ENCODE results near the gene RNU5B-1. TPM values are rescaled to one million over a fixed set of nuclear protein-coding genes. Genes with fewer than 3 reads are reported as not detected.

Gene RNU5B-1
- total and polyA plus RNA-seq, 4 donors: not detected

GRCh38 chr15:65307978-65308377 is 3.5 kb downstream of the RNU5B-1 start:
- DNase-seq (ENCODE audit: low spot score): no peak
- Histone ChIP-seq H3K36me3 (ENCODE audit: control insufficient read depth in 4 of 4, insufficient read depth in 3 of 4, low read depth in 1 of 4, low read length in 3 of 4) (no peaks in the 10 kb centered on the region), H3K4me3 (ENCODE audit: low read depth in 1 of 3, low read length in 3 of 3) (no peak overlapping the region), H3K4me1 (ENCODE audit: control insufficient read depth in 4 of 4, insufficient read depth in 4 of 4, low read length in 3 of 4) (peaks cover 5 to 40% (median 33%) of the 10 kb centered on the region in 4 donors), H3K9me3 (ENCODE audit: control insufficient read depth in 4 of 4, low read length in 3 of 4) (no peaks in the 10 kb centered on the region), H3K27me3 (ENCODE audit: control insufficient read depth in 4 of 4, insufficient read depth in 4 of 4, low read length in 3 of 4) (no peaks in the 10 kb centered on the region), H3K27ac (ENCODE audit: low read depth in 1 of 2, low read length in 2 of 2) (no peak overlapping the region), H3K9ac (ENCODE audit: low read depth in 1 of 2, low read length in 2 of 2) (no peak overlapping the region)
- WGBS: 89% methylated on average over 6 of the region's 6 CpGs
- TF ChIP-seq REST (IDR thresholded peaks at IDR 0.05) (no peak), YY1 (IDR thresholded peaks at IDR 0.05) (no peak), NR2F2 (IDR thresholded peaks at IDR 0.05) (no peak), FOXA1 (IDR thresholded peaks at IDR 0.05) (no peak), GABPA (IDR thresholded peaks at IDR 0.05 in 1 of 2, conservative IDR thresholded peaks at IDR 0.05 in 1 of 2) (no peak), ZBTB33 (IDR thresholded peaks at IDR 0.05) (no peak), SP1 (IDR thresholded peaks at IDR 0.05) (no peak), FOXA2 (IDR thresholded peaks at IDR 0.05) (no peak), ATF3 (IDR thresholded peaks at IDR 0.05) (no peak), MAX (IDR thresholded peaks at IDR 0.05) (no peak), HNF4A (conservative IDR thresholded peaks at IDR 0.05) (no peak), CTCF (IDR thresholded peaks at IDR 0.05; ENCODE audit: low read depth, low read length, missing input control) (no peak), EGR1 (IDR thresholded peaks at IDR 0.05; ENCODE audit: low read depth in 2 of 2) (no peak), TAF1 (conservative IDR thresholded peaks at IDR 0.05) (no peak)

GRCh38 chr15:65309882-65310418 is 5.5 kb downstream of the RNU5B-1 start:
- peaks cover 5 to 36% (median 28%) of the 10 kb centered on the region in 4 donors for H3K4me1 ChIP-seq (ENCODE audit: control insufficient read depth in 4 of 4, insufficient read depth in 4 of 4, low read length in 3 of 4)
- WGBS: 86% methylated on average over 12 of the region's 12 CpGs
- no peak for DNase-seq (ENCODE audit: low spot score)
- no peak overlapping the region for H3K4me3 ChIP-seq (ENCODE audit: low read depth in 1 of 3, low read length in 3 of 3)
- H3K9me3 ChIP-seq (ENCODE audit: control insufficient read depth in 4 of 4, low read length in 3 of 4): no peaks in the 10 kb centered on the region
- no peak overlapping the region for H3K27ac ChIP-seq (ENCODE audit: low read depth in 1 of 2, low read length in 2 of 2)
- no peaks in the 10 kb centered on the region for H3K27me3 ChIP-seq (ENCODE audit: control insufficient read depth in 4 of 4, insufficient read depth in 4 of 4, low read length in 3 of 4)
- H3K36me3 ChIP-seq (ENCODE audit: control insufficient read depth in 4 of 4, insufficient read depth in 3 of 4, low read depth in 1 of 4, low read length in 3 of 4): no peaks in the 10 kb centered on the region
- no peak overlapping the region for H3K9ac ChIP-seq (ENCODE audit: low read depth in 1 of 2, low read length in 2 of 2)
- no peak for TF ChIP-seq CTCF (IDR thresholded peaks at IDR 0.05; ENCODE audit: low read depth, low read length, missing input control)
- no peak for TF ChIP-seq RAD21 (IDR thresholded peaks at IDR 0.05)
- no peak for TF ChIP-seq SP1 (IDR thresholded peaks at IDR 0.05)
- no peak for TF ChIP-seq JUND (IDR thresholded peaks at IDR 0.05)
- TF ChIP-seq FOXA1 (IDR thresholded peaks at IDR 0.05): no peak
- TF ChIP-seq HNF4A (conservative IDR thresholded peaks at IDR 0.05): no peak
- TF ChIP-seq GABPA (IDR thresholded peaks at IDR 0.05 in 1 of 2, conservative IDR thresholded peaks at IDR 0.05 in 1 of 2): no peak
- TF ChIP-seq YY1 (IDR thresholded peaks at IDR 0.05): no peak
- TF ChIP-seq ZBTB33 (IDR thresholded peaks at IDR 0.05): no peak
- TF ChIP-seq FOXA2 (IDR thresholded peaks at IDR 0.05): no peak
- no peak for TF ChIP-seq TAF1 (conservative IDR thresholded peaks at IDR 0.05)

Data from liver (tissue), 9 donors.